Stimulated activated CD8-positive, alpha-beta memory T cell treated with anti-CD3 and anti-CD28 coated beads, Interleukin-12 subunit alpha, Interleukin-12 subunit beta, amount 100 ng/mL, for 1 hour (primary cell): ENCODE results near the gene PAFAH1B1.
"Not testable (repeated sequence)": the region's sequence is repeated elsewhere in the genome, so short reads cannot be mapped to it uniquely, and the experiment has no call there.

Experiments
- DNase-seq: peaks from one replicate; pipeline ENCODE4 v3.0.0-alpha.2; 2020; ENCODE audit warnings: low read depth

The PAFAH1B1 gene

GRCh38 chr17:2594722-2595599 is 1.5 kb downstream of the PAFAH1B1 start:
- no peak for DNase-seq

- DNase-seq: no peak
Measured at GRCh38 chr17:2595716-2596115, 2.3 kb downstream of the PAFAH1B1 start.

- DNase-seq: no peak
Measured at GRCh38 chr17:2598166-2598565, 4.7 kb downstream of the PAFAH1B1 start.

GRCh38 chr17:2602597-2603017 is 9.2 kb downstream of the PAFAH1B1 start:
- DNase-seq: no peak

GRCh38 chr17:2608350-2608913 is 15.0 kb downstream of the PAFAH1B1 start:
- DNase-seq: no peak

- no peak for DNase-seq
Measured at GRCh38 chr17:2609091-2609490, 15.6 kb downstream of the PAFAH1B1 start.

- no peak for DNase-seq
Measured at GRCh38 chr17:2610195-2611175, 17.0 kb downstream of the PAFAH1B1 start.

GRCh38 chr17:2611627-2612026 is 18.2 kb downstream of the PAFAH1B1 start:
- no peak for DNase-seq

- no peak for DNase-seq
Measured at GRCh38 chr17:2612630-2613029, 19.2 kb downstream of the PAFAH1B1 start.

- DNase-seq: no peak
Measured at GRCh38 chr17:2613089-2613808, 19.8 kb downstream of the PAFAH1B1 start.

- DNase-seq: no peak
Measured at GRCh38 chr17:2615882-2616281, 22.4 kb downstream of the PAFAH1B1 start.

- DNase-seq: no peak
Measured at GRCh38 chr17:2621241-2621640, 27.8 kb downstream of the PAFAH1B1 start.

GRCh38 chr17:2621951-2622405 is 28.5 kb downstream of the PAFAH1B1 start:
- DNase-seq: not testable (repeated sequence)

- not testable (repeated sequence) for DNase-seq
Measured at GRCh38 chr17:2622721-2623301, 29.4 kb downstream of the PAFAH1B1 start.

GRCh38 chr17:2624292-2624731 is 30.9 kb downstream of the PAFAH1B1 start:
- DNase-seq: no peak

GRCh38 chr17:2626626-2627219 is 33.3 kb downstream of the PAFAH1B1 start:
- not testable (repeated sequence) for DNase-seq

GRCh38 chr17:2628922-2629321 is 35.5 kb downstream of the PAFAH1B1 start:
- not testable (repeated sequence) for DNase-seq

- DNase-seq: no peak
Measured at GRCh38 chr17:2631211-2631610, 37.8 kb downstream of the PAFAH1B1 start.

GRCh38 chr17:2634361-2634960 is 41.0 kb downstream of the PAFAH1B1 start:
- no peak for DNase-seq

- no peak for DNase-seq
Measured at GRCh38 chr17:2635241-2635640, 41.8 kb downstream of the PAFAH1B1 start.
